Glomerular visceral epithelial cell (primary cell): Measurements from ENCODE around the gene ACACA.

Experiments
- DNase-seq: peaks from one replicate; pipeline ENCODE4 v3.0.0-alpha.2; 2016; ENCODE audit errors: extremely low spot score

Gene ACACA

GRCh38 chr17:37231887-37232286, 174.7 kb downstream of the ACACA start:
- no peak for DNase-seq

GRCh38 chr17:37230633-37231032, 176.0 kb downstream of the ACACA start:
- DNase-seq: no peak

- no peak for DNase-seq
These were observed 181.2 kb downstream of the ACACA start for GRCh38 chr17:37225465-37225864.

- DNase-seq: no peak
These were observed 184.8 kb downstream of the ACACA start for GRCh38 chr17:37221865-37222264.

GRCh38 chr17:37220607-37220953, 186.1 kb downstream of the ACACA start:
- DNase-seq: peak; percentile 37

- no peak for DNase-seq
These were observed 186.6 kb downstream of the ACACA start for GRCh38 chr17:37219876-37220606.

GRCh38 chr17:37218849-37219248, 187.8 kb downstream of the ACACA start:
- DNase-seq: no peak

- no peak for DNase-seq
These were observed 192.2 kb downstream of the ACACA start for GRCh38 chr17:37214416-37214815.

GRCh38 chr17:37213927-37214326, 192.7 kb downstream of the ACACA start:
- no peak for DNase-seq

- peak; percentile 2 for DNase-seq
These were observed 194.5 kb downstream of the ACACA start for GRCh38 chr17:37212179-37212578.

GRCh38 chr17:37211136-37211535, 195.5 kb downstream of the ACACA start:
- DNase-seq: no peak

GRCh38 chr17:37207103-37207502, 199.5 kb downstream of the ACACA start:
- DNase-seq: no peak

- no peak for DNase-seq
These were observed 200.3 kb downstream of the ACACA start for GRCh38 chr17:37206299-37206698.

GRCh38 chr17:37200497-37200896, 206.1 kb downstream of the ACACA start:
- no peak for DNase-seq

GRCh38 chr17:37197336-37197735, 209.3 kb downstream of the ACACA start:
- no peak for DNase-seq

- DNase-seq: no peak
These were observed 212.4 kb downstream of the ACACA start for GRCh38 chr17:37194208-37194607.

GRCh38 chr17:37191219-37191618, 215.4 kb downstream of the ACACA start:
- peak; percentile 10 for DNase-seq

- DNase-seq: no peak
These were observed 216.1 kb downstream of the ACACA start for GRCh38 chr17:37190493-37190892.

- no peak for DNase-seq
These were observed 218.5 kb downstream of the ACACA start for GRCh38 chr17:37188157-37188556.

- no peak for DNase-seq
These were observed 219.4 kb downstream of the ACACA start for GRCh38 chr17:37187262-37187661.

GRCh38 chr17:37182786-37183465, 223.7 kb downstream of the ACACA start:
- peak; percentile 11 for DNase-seq

- no peak for DNase-seq
These were observed 226.3 kb downstream of the ACACA start for GRCh38 chr17:37180376-37180775.

- DNase-seq: peak; percentile 30
These were observed 226.7 kb downstream of the ACACA start for GRCh38 chr17:37179893-37180292.
